Progenitor cell of endocrine pancreas (in vitro differentiated cells): Measurements from ENCODE around the gene ITGAX. TPM values are rescaled to one million over a fixed set of nuclear protein-coding genes. Genes with fewer than 3 reads are reported as not detected.

Source experiments
- DNase-seq: peaks from one replicate; pipeline ENCODE4 v3.0.0; 2021; ENCODE audit warnings: low spot score; ENCODE audit not compliant: unreplicated experiment
- H3K27ac Mint-ChIP-seq: 2 replicates; pipeline ENCODE4 v1.8.0; 2021; ENCODE audit warnings: mild to moderate bottlenecking, moderate library complexity, mixed read lengths
- H3K27me3 Mint-ChIP-seq: 2 replicates; pipeline ENCODE4 v1.8.0; 2021; ENCODE audit warnings: mixed read lengths
- H3K36me3 Mint-ChIP-seq: 2 replicates; pipeline ENCODE4 v1.8.0; 2022; ENCODE audit warnings: mixed read lengths; ENCODE audit not compliant: insufficient read depth
- H3K4me1 Mint-ChIP-seq: 2 replicates; pipeline ENCODE4 v1.8.0; 2021; ENCODE audit warnings: low read depth, mixed read lengths
- H3K4me3 Mint-ChIP-seq: 2 replicates; pipeline ENCODE4 v1.8.0; 2021; ENCODE audit warnings: low read depth, mild to moderate bottlenecking, moderate library complexity, mixed read lengths
- H3K9me3 Mint-ChIP-seq: 2 replicates; pipeline ENCODE4 v1.8.0; 2021; ENCODE audit warnings: low read depth, mixed read lengths
- CTCF ChIP-seq: fragments of 200-600 bp; sonication (generic); IDR thresholded peaks from one replicate; pipeline ENCODE4 v1.5.0; 2021; ENCODE audit warnings: antibody characterized with exemption, mild to moderate bottlenecking; ENCODE audit not compliant: unreplicated experiment
- total RNA-seq: library from RNA; stranded (reverse); gene quantifications from 2 replicates; pipeline ENCODE4 v1.2.1, GENCODE V29; 2021

The ITGAX gene
- total RNA-seq, 1 donor from 2014 or later, result not detected

GRCh38 chr16:31430380-31431052 lies 75.5 kb downstream of the ITGAX start:
- H3K27ac Mint-ChIP-seq, result no peak overlapping the region
- peaks cover 20% of the 10 kb centered on the region for H3K27me3 Mint-ChIP-seq
- no peaks in the 10 kb centered on the region for H3K9me3 Mint-ChIP-seq

More at GRCh38 chr16:31430380-31431052, 75.5 kb downstream of the ITGAX start:
- Mint-ChIP-seq H3K4me1 (no peaks in the 10 kb centered on the region), H3K4me3 (no peak overlapping the region), H3K36me3 (no peaks in the 10 kb centered on the region)
- no peak for TF ChIP-seq CTCF
- no peak for DNase-seq

Other genes starting within 250 kb of the ITGAX start
- 40.1 and 41.7 TPM in 2 replicates for gene BCKDK, start 246.8 kb upstream of the ITGAX start, total RNA-seq
- gene KAT8, start 237.5 kb upstream of the ITGAX start, total RNA-seq, result 72.4 and 76.1 TPM in 2 replicates
- 107 and 111 TPM in 2 replicates for gene PRSS8, start 219.4 kb upstream of the ITGAX start, total RNA-seq
- 0.65 and 0.69 TPM in 2 replicates for gene PRSS36, start 205.1 kb upstream of the ITGAX start, total RNA-seq
- 739 TPM in 2 replicates for gene FUS, start 175.0 kb upstream of the ITGAX start, total RNA-seq
- 4.6 and 5.4 TPM in 2 replicates for gene PYCARD, start 152.4 kb upstream of the ITGAX start, total RNA-seq
- 0.14 TPM in 1 of 2 replicates, not detected in the other for gene TRIM72, start 141.1 kb upstream of the ITGAX start, total RNA-seq
- gene PYDC1, start 138.0 kb upstream of the ITGAX start, total RNA-seq, result not detected in 2 replicates
- not detected in 2 replicates for gene ITGAM, start 95.2 kb upstream of the ITGAX start, total RNA-seq
- not detected in 2 replicates for gene ITGAD, start 38.2 kb downstream of the ITGAX start, total RNA-seq
- gene COX6A2, start 73.2 kb downstream of the ITGAX start, total RNA-seq, result not detected in 2 replicates
- 1.2 and 1.4 TPM in 2 replicates for gene ZNF843, start 87.6 kb downstream of the ITGAX start, total RNA-seq
- 14.6 and 14.8 TPM in 2 replicates for gene ARMC5, start 104.3 kb downstream of the ITGAX start, total RNA-seq
- 4.5 and 5.0 TPM in 2 replicates for gene TGFB1I1, start 117.0 kb downstream of the ITGAX start, total RNA-seq
- 0.29 and 0.62 TPM in 2 replicates for gene SLC5A2, start 127.9 kb downstream of the ITGAX start, total RNA-seq
- 65.1 and 65.7 TPM in 2 replicates for gene RUSF1, start 153.2 kb downstream of the ITGAX start, total RNA-seq
- gene AHSP, start 172.7 kb downstream of the ITGAX start, total RNA-seq, result not detected in 2 replicates